GM19468 (cell line): Measurements from ENCODE around the gene COPG2.
A peak's percentile ranks its signal among the peaks of the same experiment; 100 is the strongest.

Experiments
- ATAC-seq: cut with Tn5 transposase; IDR thresholded peaks from one replicate; pipeline ENCODE4 v1.9.1; 2021; ENCODE audit warnings: mild to moderate bottlenecking, moderate library complexity, moderate number of reproducible peaks; ENCODE audit not compliant: unreplicated experiment; ENCODE audit errors: extremely low read depth

COPG2 gene

DNA sequence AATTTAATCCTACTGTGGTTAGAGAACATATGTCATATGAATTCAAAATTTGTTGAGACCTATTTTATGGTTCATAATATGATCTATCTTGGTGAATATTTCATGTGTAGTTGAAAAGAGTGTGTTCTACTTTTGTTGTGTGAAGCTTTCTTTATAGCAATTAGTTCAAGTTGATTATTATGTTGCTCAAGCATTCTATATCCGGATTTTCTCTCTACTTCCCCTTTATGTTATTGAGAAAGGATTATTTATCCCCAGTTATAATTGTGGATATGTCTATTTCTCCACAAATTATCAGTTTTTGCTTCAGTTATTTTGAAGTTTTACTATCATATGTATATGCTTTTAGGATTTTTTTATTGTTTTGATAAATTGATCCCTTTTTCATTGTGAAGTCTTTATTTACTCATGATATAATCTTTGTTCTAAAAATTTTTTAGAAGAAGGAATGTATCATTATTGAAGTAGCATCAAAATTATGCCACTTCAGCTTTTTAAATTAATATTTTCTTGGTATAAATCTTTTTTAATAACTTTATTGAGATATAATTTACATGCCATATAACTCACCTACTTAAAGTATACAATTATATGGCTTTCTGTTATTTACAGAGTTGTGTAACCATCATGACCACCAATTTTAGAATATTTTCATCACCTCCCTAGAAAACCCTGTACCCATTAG, 188.7 kb downstream of the COPG2 start:
- no peak for ATAC-seq

- ATAC-seq, result no peak
These were observed 189.6 kb downstream of the COPG2 start for GRCh38 chr7:130478991-130479390.

DNA sequence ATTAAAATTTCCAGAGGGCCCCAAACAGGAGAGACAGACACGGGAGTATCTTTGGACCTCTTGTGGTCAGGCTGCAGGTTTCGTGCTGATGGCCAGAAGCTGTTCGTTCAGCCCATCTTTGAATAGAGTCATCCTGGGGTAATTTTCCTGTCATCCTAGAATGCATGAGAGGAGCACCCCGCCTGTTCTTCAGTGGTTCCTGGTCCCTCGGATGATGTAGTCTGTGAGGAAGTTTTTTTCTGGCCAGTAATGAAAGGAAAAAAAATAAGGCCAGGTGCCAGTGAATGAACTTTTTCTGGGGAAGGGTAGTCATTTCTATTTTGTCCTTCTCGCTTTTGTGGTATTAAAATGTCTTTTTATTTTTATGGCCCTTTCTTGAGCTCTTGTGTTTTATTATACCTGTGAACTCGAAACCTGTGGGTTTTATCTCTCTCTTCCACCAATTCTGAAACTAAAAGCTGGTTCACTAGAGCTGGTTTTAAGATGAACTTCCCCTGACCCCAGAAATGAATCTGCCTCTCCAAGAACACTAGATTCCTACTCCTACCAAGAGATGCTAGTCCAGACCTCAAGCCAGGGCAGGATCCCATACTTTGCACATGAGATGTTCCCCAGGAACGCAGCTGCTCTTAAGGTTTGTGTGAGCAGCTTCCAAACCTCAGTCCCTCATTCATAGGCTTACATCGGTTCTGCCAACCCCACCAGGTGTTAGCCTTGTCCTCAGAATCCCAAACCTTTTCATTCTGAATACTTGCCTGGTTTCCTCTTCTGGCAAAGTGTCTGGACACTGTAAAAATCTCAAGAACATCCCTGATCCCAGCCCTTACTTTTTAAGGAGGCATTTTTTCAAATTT, 192.0 kb downstream of the COPG2 start:
- ATAC-seq, result peak; percentile 86

- no peak for ATAC-seq
These were observed 192.8 kb downstream of the COPG2 start for GRCh38 chr7:130475776-130476175.

DNA sequence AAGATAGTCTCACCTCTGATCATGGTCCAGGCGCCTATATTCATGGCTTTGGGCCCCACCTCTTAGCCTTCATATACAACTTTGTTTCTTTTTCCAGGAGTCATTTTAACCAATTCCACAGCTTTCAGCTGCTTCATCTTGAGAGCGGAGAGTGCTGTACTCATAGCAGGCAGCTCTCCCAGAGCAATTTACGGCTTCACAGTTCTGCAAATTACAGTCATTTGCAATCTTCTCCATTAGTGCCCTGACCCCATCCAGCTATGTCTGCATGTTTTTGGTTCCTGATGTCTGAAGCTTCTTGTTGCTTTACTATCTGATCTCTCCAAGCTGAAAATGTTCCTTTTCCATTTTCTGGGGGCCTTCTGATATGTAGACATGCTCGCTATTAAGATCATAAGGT, 194.7 kb downstream of the COPG2 start:
- no peak for ATAC-seq

DNA sequence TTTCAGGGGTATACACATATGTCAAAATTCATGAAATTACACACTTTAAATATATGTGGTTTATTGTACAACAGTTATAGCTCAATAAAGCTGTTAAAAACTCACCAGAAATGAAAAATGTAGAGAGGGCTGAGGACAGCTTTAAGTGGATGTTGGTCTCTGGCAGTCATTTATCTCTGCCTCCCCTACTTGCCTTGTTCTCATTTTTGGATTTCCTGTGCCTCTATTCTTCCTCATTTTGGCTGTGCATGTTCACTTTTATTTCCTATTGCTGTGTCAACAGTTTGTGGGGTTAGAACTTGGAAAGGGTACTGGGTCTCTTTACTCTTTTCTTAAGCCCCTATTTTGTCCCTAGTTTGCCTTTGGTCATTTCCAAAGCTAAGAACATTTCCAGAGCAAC, 195.3 kb downstream of the COPG2 start:
- ATAC-seq, result no peak

- ATAC-seq, result no peak
These were observed 196.6 kb downstream of the COPG2 start for GRCh38 chr7:130471974-130472373.

DNA sequence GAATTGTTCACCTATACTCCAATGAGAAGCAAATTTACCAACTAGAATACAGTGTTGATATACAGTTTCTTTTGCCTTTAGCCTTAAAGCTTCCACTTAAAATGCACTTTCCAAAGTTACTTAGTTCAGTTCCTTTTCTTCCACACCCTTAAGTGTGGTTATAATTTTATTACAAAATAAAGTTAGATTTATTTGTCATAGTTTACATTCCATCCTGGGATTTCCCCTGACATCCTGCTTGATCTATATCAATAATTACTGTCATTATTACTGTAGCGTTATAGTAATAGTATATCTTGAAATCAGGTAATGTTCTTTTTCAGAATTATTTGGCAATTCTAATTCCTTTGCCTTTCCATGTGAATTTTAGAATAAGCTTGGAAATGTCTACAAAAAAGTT, 199.9 kb downstream of the COPG2 start:
- ATAC-seq, result no peak

- no peak for ATAC-seq
These were observed 204.8 kb downstream of the COPG2 start for GRCh38 chr7:130463553-130464434.

GRCh38 chr7:130461272-130461671, 207.3 kb downstream of the COPG2 start:
- ATAC-seq, result no peak

GRCh38 chr7:130458257-130458656, 210.3 kb downstream of the COPG2 start:
- ATAC-seq, result no peak
